GM18519 (cell line): ENCODE results near the gene POLD3.

Experiments used
- ATAC-seq: cut with Tn5 transposase; IDR thresholded peaks from one replicate; pipeline ENCODE4 v1.9.1; 2021; ENCODE audit warnings: mild to moderate bottlenecking, moderate library complexity; ENCODE audit not compliant: unreplicated experiment, low FRiP score

Gene POLD3

DNA sequence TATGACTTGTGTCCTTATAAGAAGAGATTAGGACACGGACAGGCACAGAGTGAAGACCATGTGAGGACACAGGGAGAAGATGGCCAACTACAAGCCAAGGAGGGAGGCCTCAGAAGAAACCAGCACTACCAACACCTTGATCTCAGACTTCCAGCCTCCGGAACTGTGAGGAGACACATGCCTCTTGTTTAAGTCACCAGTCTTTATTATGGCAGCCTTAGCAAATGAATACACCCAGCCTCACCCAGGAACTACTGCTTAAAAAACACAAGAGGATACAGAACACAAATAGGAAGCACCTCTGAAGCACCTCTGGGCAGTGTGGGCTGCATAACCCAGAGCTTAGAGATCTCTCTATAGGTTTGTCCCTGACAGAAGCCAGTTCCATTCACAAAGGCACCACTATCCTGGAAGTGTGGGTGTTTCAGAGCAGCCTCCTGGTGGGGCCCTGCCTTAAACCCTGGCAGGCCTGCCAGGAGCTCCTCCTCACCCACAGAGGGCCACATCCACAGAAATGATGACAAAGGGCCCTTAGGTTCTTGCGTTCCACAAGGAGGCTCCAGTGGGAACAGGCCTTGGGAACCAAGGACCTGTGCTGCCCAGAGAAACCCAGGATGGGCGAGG lies 80.1 kb downstream of the POLD3 start:
- no peak for ATAC-seq

DNA sequence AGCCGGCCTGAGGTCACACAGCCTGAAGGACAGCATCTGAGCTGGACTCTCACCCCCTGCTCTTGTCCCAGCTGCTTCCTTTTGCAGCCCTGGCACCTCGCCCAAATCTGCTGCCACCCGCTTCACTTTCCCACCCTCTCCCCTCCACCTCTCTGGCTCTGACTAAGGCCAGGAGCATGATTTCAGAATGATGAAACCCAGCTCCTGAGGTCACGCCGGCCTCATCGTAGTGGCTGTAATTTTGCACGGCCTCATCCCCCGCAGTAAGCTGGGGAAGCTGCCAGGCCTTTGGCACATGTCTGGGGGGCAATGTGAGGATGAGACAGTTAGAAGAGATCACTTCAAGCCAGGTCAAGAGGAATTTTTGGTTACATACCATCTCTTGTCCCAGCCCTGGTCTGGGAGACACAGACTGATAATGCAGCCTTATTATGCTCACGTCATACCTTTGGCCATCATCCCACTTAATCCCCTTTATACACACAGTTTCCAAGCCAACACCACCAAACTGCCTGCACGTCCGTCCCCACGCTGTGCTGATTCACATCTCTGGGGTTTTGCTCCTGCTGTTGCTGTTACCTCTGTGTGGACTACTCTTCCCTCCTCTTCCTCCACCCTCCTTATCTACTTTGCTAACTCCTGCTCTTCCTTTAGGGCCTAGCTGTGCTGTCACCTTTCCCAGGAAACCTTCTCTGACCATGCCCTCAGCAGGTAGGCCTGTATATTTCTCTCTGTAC lies 80.7 kb downstream of the POLD3 start:
- no peak for ATAC-seq

GRCh38 chr11:74673693-74674360 lies 81.4 kb downstream of the POLD3 start:
- no peak for ATAC-seq

DNA sequence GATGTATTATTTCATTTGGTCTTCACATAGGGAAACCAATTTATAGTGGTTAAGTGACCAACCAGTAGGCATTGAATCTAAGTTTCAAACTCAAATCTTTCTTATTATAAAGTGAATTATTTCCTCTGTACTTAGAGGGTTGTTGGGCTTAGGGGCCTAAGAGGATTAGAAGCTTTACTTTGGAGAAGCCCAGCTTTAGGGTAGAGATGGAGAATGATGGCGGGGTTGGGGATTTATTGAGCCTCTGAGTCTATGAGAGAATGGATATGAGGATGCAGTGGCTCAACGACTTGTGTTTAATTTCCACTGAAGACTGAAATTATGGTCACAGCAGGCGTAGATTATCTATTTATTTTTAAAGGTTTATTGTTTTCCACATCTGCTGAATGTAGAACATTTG lies 83.4 kb downstream of the POLD3 start:
- ATAC-seq = no peak

- no peak for ATAC-seq
These were observed 84.2 kb downstream of the POLD3 start for GRCh38 chr11:74676596-74676995.

- no peak for ATAC-seq
These were observed 84.7 kb downstream of the POLD3 start for GRCh38 chr11:74677131-74677530.

- ATAC-seq = no peak
These were observed 85.7 kb downstream of the POLD3 start for GRCh38 chr11:74678041-74678440.

DNA sequence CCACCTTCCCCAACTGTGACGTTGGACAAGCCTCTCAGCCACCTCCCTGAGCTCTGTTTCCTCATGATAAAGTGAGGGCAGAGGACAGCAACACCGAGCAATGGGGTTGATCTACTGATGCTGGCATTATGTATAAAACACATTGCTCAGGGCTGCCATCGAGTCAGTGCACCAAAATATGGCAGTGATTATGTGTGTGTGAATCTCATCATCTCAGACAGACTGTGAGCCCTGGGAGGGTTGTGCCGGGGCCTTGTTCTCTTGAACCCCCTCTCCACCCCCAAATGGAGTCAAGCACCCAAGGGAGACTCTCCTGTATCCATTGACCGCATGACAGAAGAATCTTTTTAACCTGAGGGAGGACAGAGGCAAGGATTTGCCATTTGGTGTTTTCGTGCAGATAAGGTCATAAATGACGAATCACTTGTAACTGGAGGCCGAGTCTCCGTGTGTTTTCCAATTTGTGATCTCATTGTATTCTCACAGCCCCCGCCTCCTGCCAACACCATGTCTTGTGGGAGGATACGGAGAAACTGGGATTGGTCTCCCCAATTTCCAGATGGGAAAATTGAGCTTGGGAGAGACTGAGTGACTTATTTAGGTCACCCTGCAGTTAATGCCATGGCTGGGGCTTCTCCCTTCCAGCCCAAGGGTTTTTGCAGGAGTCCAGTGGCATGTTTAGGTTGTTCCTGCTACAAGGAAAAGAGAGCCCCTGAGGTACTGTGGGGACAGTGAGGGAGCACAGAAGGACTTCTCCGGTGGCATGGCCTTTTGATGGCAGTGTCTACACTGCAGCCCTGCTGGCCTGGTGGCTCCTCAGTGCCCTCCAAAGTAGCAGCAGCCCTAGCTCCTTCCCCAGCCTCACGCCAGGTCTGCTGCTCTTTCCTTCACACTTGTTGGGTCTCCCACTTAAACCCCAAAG lies 86.5 kb downstream of the POLD3 start:
- no peak for ATAC-seq

DNA sequence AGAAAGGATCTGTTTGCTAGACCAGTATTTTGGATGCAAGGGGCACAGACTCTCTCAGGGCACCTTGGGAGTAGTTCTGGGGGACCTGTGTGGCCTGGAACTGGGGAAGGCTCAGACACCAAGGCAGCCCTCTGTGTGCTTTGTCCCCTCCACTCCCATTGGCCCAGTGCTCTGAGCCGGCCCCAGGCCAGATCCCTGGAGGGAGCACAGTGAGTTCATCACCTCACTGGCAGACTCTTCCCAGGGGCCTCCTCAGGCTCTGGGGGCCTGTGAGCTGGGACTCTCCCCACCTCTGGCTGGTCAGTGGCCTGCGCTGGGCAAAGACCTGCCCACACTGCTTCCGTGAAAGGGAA lies 87.1 kb downstream of the POLD3 start:
- no peak for ATAC-seq

DNA sequence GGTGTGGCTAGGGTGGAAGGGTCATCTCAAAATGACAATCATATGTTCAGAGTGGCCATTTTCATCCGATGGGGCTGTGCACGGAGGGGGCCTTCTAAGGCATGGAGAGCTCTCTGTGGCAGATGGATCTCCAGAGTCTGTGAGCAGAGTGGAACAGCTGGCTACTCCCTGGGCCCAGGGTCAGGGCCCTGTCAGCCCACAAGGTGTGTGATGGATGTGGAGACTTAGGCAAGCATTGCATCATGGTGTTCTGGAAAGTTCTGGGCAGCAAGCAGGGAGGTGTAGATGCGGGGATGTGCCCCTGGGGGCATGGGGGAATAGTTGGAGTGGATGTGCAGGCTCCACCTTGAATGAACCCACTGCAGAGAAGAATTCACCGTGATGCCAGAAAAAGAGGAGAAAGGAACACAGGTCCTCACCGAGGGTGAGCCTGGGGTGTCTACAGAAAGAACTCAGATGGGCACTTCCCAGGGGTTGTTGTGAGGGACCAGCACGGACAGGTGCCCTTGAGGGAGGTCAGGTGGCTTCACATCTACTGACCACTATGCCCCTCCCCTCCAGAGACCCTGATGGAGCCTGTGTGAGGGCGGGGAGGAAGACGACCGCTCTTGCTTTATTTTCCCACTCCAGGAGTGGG lies 87.8 kb downstream of the POLD3 start:
- no peak for ATAC-seq

- no peak for ATAC-seq
These were observed 88.5 kb downstream of the POLD3 start for GRCh38 chr11:74680703-74681531.

DNA sequence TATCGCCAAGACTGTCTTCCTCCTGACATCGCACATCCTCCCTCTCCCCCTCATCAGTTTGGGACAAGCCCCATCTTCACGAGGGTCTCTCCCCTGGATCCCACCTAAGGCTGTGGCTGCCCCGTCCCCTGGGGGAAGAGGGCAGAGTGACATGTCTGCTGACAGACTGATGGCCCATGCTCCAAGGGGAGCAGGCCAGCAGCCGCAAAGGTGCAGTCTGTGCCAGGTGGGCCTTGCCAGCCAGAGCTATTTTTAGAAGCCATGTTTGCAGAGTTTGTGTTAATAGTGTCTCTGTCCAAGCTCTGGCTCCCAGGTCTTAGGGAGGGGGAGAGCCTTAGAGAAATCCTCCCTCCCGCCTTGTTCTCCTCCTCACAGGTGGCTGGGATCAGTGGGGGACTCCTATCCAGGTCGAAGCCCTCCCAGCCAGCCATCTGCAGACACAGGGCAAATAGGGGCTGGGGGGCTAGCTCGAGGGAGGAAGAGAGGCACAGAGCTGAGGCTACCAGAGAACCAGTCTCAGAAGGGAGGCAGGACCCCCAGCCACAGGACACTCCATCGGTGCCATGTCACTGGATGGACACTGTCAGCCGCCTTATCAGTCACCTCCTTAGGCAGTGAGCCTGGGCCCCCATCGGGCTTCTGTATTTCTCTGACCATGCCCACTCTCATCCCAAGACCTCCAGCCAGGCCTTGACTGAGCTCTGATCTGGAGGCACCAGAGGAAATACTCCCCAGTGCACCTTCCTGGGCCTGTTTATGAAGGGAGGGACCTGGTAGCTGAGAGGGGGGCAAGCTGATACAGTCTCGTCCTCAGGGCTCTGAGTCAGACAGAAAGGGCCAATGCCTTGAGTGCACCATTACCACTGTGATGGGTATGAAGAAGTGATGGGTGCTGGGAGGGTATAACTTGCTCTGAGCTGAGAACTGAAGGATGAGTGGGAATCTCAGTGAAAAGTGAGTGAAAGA lies 89.6 kb downstream of the POLD3 start:
- no peak for ATAC-seq

GRCh38 chr11:74682731-74683278 lies 90.4 kb downstream of the POLD3 start:
- ATAC-seq = no peak

GRCh38 chr11:74683279-74683871 lies 91.0 kb downstream of the POLD3 start:
- no peak for ATAC-seq

DNA sequence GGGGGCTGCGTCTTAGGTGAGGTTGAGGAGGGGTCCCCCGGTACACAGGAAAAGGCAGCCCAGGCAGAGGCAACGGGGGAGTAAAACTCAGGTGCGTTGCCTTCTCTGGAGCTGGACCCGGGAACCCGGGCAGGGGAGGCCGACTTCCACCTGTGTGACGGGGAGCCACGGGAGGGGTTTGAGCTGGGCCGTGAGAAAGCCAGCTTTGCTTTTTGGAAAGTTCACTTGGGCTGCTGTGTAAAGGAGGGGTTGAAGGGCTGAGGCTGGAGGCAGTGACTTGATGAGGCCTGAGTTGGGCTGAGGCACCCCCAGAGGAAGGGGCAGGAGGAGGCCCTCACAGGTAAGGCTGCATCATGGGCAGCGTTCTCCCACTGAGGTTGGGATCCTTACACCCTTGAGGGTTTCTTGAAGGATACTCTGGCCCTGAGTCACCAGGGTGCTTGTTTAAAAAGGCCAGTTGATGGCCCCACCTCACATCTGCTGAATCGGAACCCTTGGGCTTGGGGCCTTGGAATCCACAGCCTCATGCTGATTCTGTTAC lies 91.6 kb downstream of the POLD3 start:
- no peak for ATAC-seq

DNA sequence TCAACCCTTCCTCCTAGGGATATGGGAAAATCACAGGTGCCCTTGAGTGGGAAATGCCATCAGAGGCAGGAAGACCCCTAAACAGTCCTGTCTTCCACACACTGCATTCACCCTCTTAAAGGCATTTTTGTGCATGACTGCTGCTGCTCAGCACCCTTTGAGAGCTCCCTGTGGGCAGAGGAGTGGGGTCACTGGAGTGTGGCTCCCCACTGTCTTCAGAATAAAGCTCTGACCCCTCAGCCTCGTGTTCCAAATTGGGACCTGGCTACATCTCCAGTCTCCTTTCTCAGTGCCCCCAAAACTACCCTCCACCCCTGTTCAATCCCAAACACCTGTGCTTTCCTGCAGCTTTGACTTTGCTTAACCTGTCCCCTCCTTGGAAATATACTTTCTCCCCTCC lies 92.3 kb downstream of the POLD3 start:
- no peak for ATAC-seq

DNA sequence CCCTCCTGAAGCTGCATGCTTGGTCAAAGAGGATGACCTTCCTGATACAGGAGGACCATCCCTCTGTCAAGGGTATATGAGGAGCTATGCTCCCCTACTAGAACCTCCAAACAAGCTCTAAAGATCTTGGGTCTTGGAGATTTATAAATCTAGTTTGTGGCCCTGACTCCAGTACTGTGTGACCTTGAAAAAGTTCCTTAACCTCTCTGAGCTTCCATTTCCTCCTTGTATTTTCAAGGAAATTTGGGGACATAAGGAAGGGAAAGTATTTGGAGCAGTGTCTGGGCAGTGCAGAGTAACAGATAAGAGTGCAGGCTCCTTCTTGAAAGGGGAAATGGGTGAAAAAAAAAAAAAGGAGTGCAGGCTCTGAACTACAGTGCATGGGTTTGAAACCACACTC lies 93.0 kb downstream of the POLD3 start:
- no peak for ATAC-seq
